H9 (cell line): Measurements from ENCODE around the gene CABP7. TPM values are rescaled to one million over a fixed set of nuclear protein-coding genes. Genes with fewer than 3 reads are reported as not detected.

Experiments
- DNase-seq: peaks from one replicate; pipeline ENCODE4 v3.0.0-alpha.2; 2017
- H2AFZ ChIP-seq: one replicate; pipeline ENCODE4 v1.6.1; 2013; ENCODE audit warnings: mild to moderate bottlenecking, low read length, control low read depth, moderate library complexity
- H2AK5ac ChIP-seq: 2 replicates; pipeline ENCODE4 v1.6.1; 2013; ENCODE audit warnings: low read length, control low read depth, mixed read lengths; ENCODE audit not compliant: insufficient read length
- H2BK120ac ChIP-seq: one replicate; pipeline ENCODE4 v1.6.1; 2013; ENCODE audit warnings: low read depth, mild to moderate bottlenecking, low read length, control low read depth, inconsistent platforms; ENCODE audit not compliant: poor library complexity, severe bottlenecking
- H2BK12ac ChIP-seq: 2 replicates; pipeline ENCODE4 v1.6.1; 2013; ENCODE audit warnings: low read length, control low read depth, mixed read lengths, low read depth; ENCODE audit not compliant: insufficient read length
- H2BK15ac ChIP-seq: 2 replicates; pipeline ENCODE4 v1.6.1; 2013; ENCODE audit warnings: low read depth, low read length, control low read depth
- H2BK20ac ChIP-seq: one replicate; pipeline ENCODE4 v1.6.1; 2013; ENCODE audit warnings: low read depth, mild to moderate bottlenecking, low read length, control low read depth, inconsistent platforms; ENCODE audit not compliant: poor library complexity, severe bottlenecking
- H2BK5ac ChIP-seq: 2 replicates; pipeline ENCODE4 v1.6.1; 2013; ENCODE audit warnings: low read length, control low read depth, mixed read lengths; ENCODE audit not compliant: insufficient read length
- H3K14ac ChIP-seq: 2 replicates; pipeline ENCODE4 v1.6.1; 2013; ENCODE audit warnings: low read length, control low read depth; ENCODE audit not compliant: insufficient read depth
- H3K18ac ChIP-seq: 2 replicates; pipeline ENCODE4 v1.6.1; 2013; ENCODE audit warnings: low read depth, mild to moderate bottlenecking, mixed read lengths, low read length, control low read depth; ENCODE audit not compliant: insufficient read length
- H3K23ac ChIP-seq: 2 replicates; pipeline ENCODE4 v1.6.1; 2013; ENCODE audit warnings: low read length, control low read depth, mixed read lengths, low read depth; ENCODE audit not compliant: insufficient read length
- H3K23me2 ChIP-seq: 2 replicates; pipeline ENCODE4 v1.6.1; 2013; ENCODE audit warnings: low read depth, mild to moderate bottlenecking, mixed read lengths, low read length, control low read depth; ENCODE audit not compliant: insufficient read length, poor library complexity, severe bottlenecking
- H3K27ac ChIP-seq: 2 replicates; pipeline ENCODE4 v1.5.1; 2013; ENCODE audit warnings: low read length, control low read depth, mixed read lengths, low read depth; ENCODE audit not compliant: insufficient read length
- H3K27me3 ChIP-seq: 2 replicates; pipeline ENCODE4 v1.6.1; 2013; ENCODE audit warnings: low read length, control low read depth, inconsistent platforms; ENCODE audit not compliant: insufficient read depth
- H3K4ac ChIP-seq: 2 replicates; pipeline ENCODE4 v1.6.1; 2013; ENCODE audit warnings: low read depth, mild to moderate bottlenecking, control low read depth, inconsistent platforms, low read length, moderate library complexity
- H3K4me1 ChIP-seq: 2 replicates; pipeline ENCODE4 v1.6.1; 2013; ENCODE audit warnings: low read length, control low read depth, inconsistent platforms; ENCODE audit not compliant: insufficient read depth
- H3K4me2 ChIP-seq: 2 replicates; pipeline ENCODE4 v1.6.1; 2013; ENCODE audit warnings: low read length, control low read depth, mixed read lengths; ENCODE audit not compliant: insufficient read length, insufficient read depth
- H3K56ac ChIP-seq: 2 replicates; pipeline ENCODE4 v1.6.1; 2013; ENCODE audit warnings: low read depth, mild to moderate bottlenecking, mixed read lengths, low read length, control low read depth; ENCODE audit not compliant: insufficient read length
- H3K79me1 ChIP-seq: 2 replicates; pipeline ENCODE4 v1.6.1; 2013; ENCODE audit warnings: low read depth, mild to moderate bottlenecking, moderate library complexity, low read length, control low read depth, inconsistent platforms; ENCODE audit not compliant: insufficient read depth, poor library complexity, severe bottlenecking
- H3K79me2 ChIP-seq: 2 replicates; pipeline ENCODE4 v1.6.1; 2013; ENCODE audit warnings: low read length, control low read depth, inconsistent platforms; ENCODE audit not compliant: insufficient read depth
- H3K9ac ChIP-seq: 2 replicates; pipeline ENCODE4 v1.6.1; 2013; ENCODE audit warnings: low read length, control low read depth, mixed read lengths; ENCODE audit not compliant: insufficient read length; ENCODE audit errors: extremely low read depth
- H3K9me3 ChIP-seq: one replicate; pipeline ENCODE4 v1.6.1; 2013; ENCODE audit warnings: low read depth, low read length, inconsistent platforms; ENCODE audit not compliant: control insufficient read depth
- H3T11ph ChIP-seq: one replicate; pipeline ENCODE4 v1.6.1; 2013; ENCODE audit warnings: mild to moderate bottlenecking, low read length, control low read depth, inconsistent platforms
- H4K20me1 ChIP-seq: one replicate; pipeline ENCODE4 v1.6.1; 2013; ENCODE audit not compliant: control insufficient read depth, insufficient read length, insufficient read depth
- H4K5ac ChIP-seq: 2 replicates; pipeline ENCODE4 v1.6.1; 2013; ENCODE audit warnings: low read depth, mild to moderate bottlenecking, mixed read lengths, low read length, control low read depth; ENCODE audit not compliant: insufficient read length
- H4K8ac ChIP-seq: replicated peaks from 2 replicates; pipeline ENCODE4 v1.6.1; 2013; ENCODE audit warnings: low read length, control low read depth, mixed read lengths, low read depth; ENCODE audit not compliant: insufficient read length
- H4K91ac ChIP-seq: 2 replicates; pipeline ENCODE4 v1.6.1; 2013; ENCODE audit warnings: low read depth, mild to moderate bottlenecking, moderate library complexity, mixed read lengths, low read length, control low read depth; ENCODE audit not compliant: insufficient read length
- H3K27ac Mint-ChIP-seq, 3 experiments: 2 replicates in 2 of 3; 3 replicates in 1 of 3; pipeline ENCODE4 v1.8.0; 2020 to 2021; ENCODE audit warnings: mixed read lengths in 3 of 3, mild to moderate bottlenecking in 1 of 3, moderate library complexity in 1 of 3
- H3K27me3 Mint-ChIP-seq: 2 replicates; pipeline ENCODE4 v1.8.0; 2021; ENCODE audit warnings: low read depth, mild to moderate bottlenecking, moderate library complexity, mixed read lengths
- H3K36me3 Mint-ChIP-seq, 3 experiments: 2 replicates in 2 of 3; 3 replicates in 1 of 3; pipeline ENCODE4 v1.8.0; 2020 to 2021; ENCODE audit warnings: low read depth in 3 of 3, mixed read lengths in 3 of 3; ENCODE audit not compliant: insufficient read depth in 1 of 3
- H3K4me1 Mint-ChIP-seq, 2 experiments: 2 replicates each; pipeline ENCODE4 v1.8.0; 2020; ENCODE audit warnings: mixed read lengths in 2 of 2
- H3K4me3 Mint-ChIP-seq, 2 experiments: 2 replicates in 1 of 2; 3 replicates in 1 of 2; pipeline ENCODE4 v1.8.0; 2020 to 2021; ENCODE audit warnings: mild to moderate bottlenecking in 2 of 2, mixed read lengths in 2 of 2, moderate library complexity in 1 of 2
- H3K9me3 Mint-ChIP-seq, 2 experiments: 2 replicates in 1 of 2; 3 replicates in 1 of 2; pipeline ENCODE4 v1.8.0; 2020; ENCODE audit warnings: mild to moderate bottlenecking in 2 of 2, mixed read lengths in 2 of 2, moderate library complexity in 1 of 2
- CTCF ChIP-seq: fragments of 200-600 bp; sonication (generic); conservative IDR thresholded peaks from 3 replicates; pipeline ENCODE4 v1.8.0; 2021; ENCODE audit warnings: antibody characterized with exemption, mild to moderate bottlenecking
- WGBS: extraction: QIAGEN DNeasy Blood & Tissue Kit; methylation state at CpG from one replicate; pipeline ENCODE4 v1.1.7; 2013; ENCODE audit warnings: missing lambda C conversion rate, low lambda C conversion rate, mixed read lengths; ENCODE audit not compliant: insufficient read length; ENCODE audit errors: extremely low coverage; 5-methylcytosine and 5-hydroxymethylcytosine counted together
- total RNA-seq: library from RNA; stranded (reverse); gene quantifications from 2 replicates; pipeline ENCODE4 v1.2.1, GENCODE V29; 2021

CABP7 gene
- total RNA-seq, 1 experiment from 2014 or later = 0.83 TPM

GRCh38 chr22:29683536-29683935 lies 36.3 kb upstream of the CABP7 start:
- WGBS = no CpG with 5 or more reads among the region's 4 CpGs

More at GRCh38 chr22:29683536-29683935, 36.3 kb upstream of the CABP7 start:
- Histone ChIP-seq H3K79me1 (no peaks in the 10 kb centered on the region), H2BK120ac (no peak overlapping the region), H4K8ac (no peak overlapping the region), H3T11ph (no peak overlapping the region), H3K4me2 (no peak overlapping the region), H3K23me2 (no peaks in the 10 kb centered on the region), H3K27ac (no peak overlapping the region), H2AK5ac (no peak overlapping the region), H3K4ac (no peak overlapping the region), H3K9ac (no peak overlapping the region), H3K56ac (no peak overlapping the region), H2BK12ac (no peak overlapping the region), H3K4me1 (no peaks in the 10 kb centered on the region), H2BK20ac (no peak overlapping the region), H2BK15ac (no peak overlapping the region), H4K91ac (no peak overlapping the region), H3K9me3 (no peaks in the 10 kb centered on the region), H3K18ac (no peak overlapping the region), H2BK5ac (no peak overlapping the region), H2AFZ (no peak overlapping the region), H3K79me2 (no peaks in the 10 kb centered on the region), H3K27me3 (no peaks in the 10 kb centered on the region), H3K14ac (no peak overlapping the region), H4K5ac (no peak overlapping the region), H4K20me1 (no peaks in the 10 kb centered on the region), H3K23ac (no peak overlapping the region)
- no peak for DNase-seq
- Mint-ChIP-seq H3K27me3 (no peaks in the 10 kb centered on the region), H3K9me3 (no peaks in the 10 kb centered on the region), H3K4me3 (no peak overlapping the region), H3K27ac (no peak overlapping the region), H3K36me3 (peaks cover 3 to 36% (median 11%) of the 10 kb centered on the region in 3 experiments; a peak in 4 of 7 replicates), H3K4me1 (peaks cover 10 to 26% of the 10 kb centered on the region in 2 experiments)
- TF ChIP-seq CTCF = no peak
